UCSD-AML1 (cell line): Measurements from ENCODE around the gene PSMB7.

Source experiments
- DNase-seq: peaks from one replicate; lab custom pipeline; 2025; ENCODE audit not compliant: unreplicated experiment; lab: John Stamatoyannopoulos, UW

The PSMB7 gene

GRCh38 chr9:124303762-124304161, 111.5 kb downstream of the PSMB7 start:
- no peak for DNase-seq
